SK-N-SH treated with all-trans-retinoic acid at 6 μM for 48 hours (cell line): ENCODE data around the gene APOL3.

Source experiments
- ARNTL ChIP-seq: fragments of 450-650 bp; formaldehyde crosslinking; IDR thresholded peaks from 2 replicates; pipeline ENCODE4 v1.5.0; 2020; ENCODE audit warnings: low read depth, mild to moderate bottlenecking, moderate library complexity, borderline replicate concordance
- OSR1 ChIP-seq: fragments of 250-450 bp; sonication (Bioruptor Pico); IDR thresholded peaks from 2 replicates; pipeline ENCODE4 v1.8.0; 2022; ENCODE audit warnings: moderate library complexity, mild to moderate bottlenecking, inconsistent platforms
- PPARA ChIP-seq: fragments of 250-450 bp; sonication (Bioruptor Pico); IDR thresholded peaks from 2 replicates; pipeline ENCODE4 v1.5.0; 2020; ENCODE audit warnings: mild to moderate bottlenecking, borderline replicate concordance
- RARB ChIP-seq: fragments of 250-450 bp; sonication (Bioruptor Pico); IDR thresholded peaks from 2 replicates; pipeline ENCODE4 v1.8.0; 2021; ENCODE audit warnings: mild to moderate bottlenecking, moderate library complexity
- SNAI2 ChIP-seq: fragments of 250-450 bp; sonication (Bioruptor Pico); IDR thresholded peaks from 2 replicates; pipeline ENCODE4 v1.5.0; 2020; ENCODE audit warnings: mild to moderate bottlenecking, moderate library complexity
- TCF4 ChIP-seq: fragments of 250-450 bp; sonication (Bioruptor Pico); IDR thresholded peaks from 2 replicates; pipeline ENCODE4 v1.8.0; 2021; ENCODE audit warnings: mild to moderate bottlenecking, moderate library complexity, borderline replicate concordance
- ZFP30 ChIP-seq: fragments of 450-650 bp; formaldehyde crosslinking; IDR thresholded peaks from 2 replicates; pipeline ENCODE4 v1.5.0; 2022; ENCODE audit warnings: mild to moderate bottlenecking, moderate library complexity
- ZNF70 ChIP-seq: fragments of 450-650 bp; formaldehyde crosslinking; IDR thresholded peaks from 2 replicates; pipeline ENCODE4 v1.5.0; 2020; ENCODE audit warnings: mild to moderate bottlenecking, moderate library complexity
- ZNF8 ChIP-seq: fragments of 450-650 bp; formaldehyde crosslinking; IDR thresholded peaks from 2 replicates; pipeline ENCODE4 v1.5.0; 2020; ENCODE audit warnings: mild to moderate bottlenecking, moderate library complexity
- TF ChIP-seq, protein P1 (sequence below): fragments of 250-450 bp; sonication (Bioruptor Pico); IDR thresholded peaks from 2 replicates; pipeline ENCODE4 v1.8.0; 2020; ENCODE audit warnings: mild to moderate bottlenecking, moderate library complexity, borderline replicate concordance
- TF ChIP-seq, protein P2 (sequence below): fragments of 250-450 bp; sonication (Bioruptor Pico); IDR thresholded peaks from 2 replicates; pipeline ENCODE4 v1.5.0; 2020; ENCODE audit warnings: mild to moderate bottlenecking, moderate library complexity
- TF ChIP-seq, protein P3 (sequence below): fragments of 250-450 bp; sonication (Bioruptor Pico); IDR thresholded peaks from 2 replicates; pipeline ENCODE4 v1.5.1; 2020; ENCODE audit warnings: low read depth, mild to moderate bottlenecking, moderate library complexity

- TF ChIP-seq ARNTL (no peak), ZNF8 (no peak), RARB (CRISPR knock-in tag) (no peak), SNAI2 (CRISPR knock-in tag) (no peak), ZFP30 (CRISPR knock-in tag) (no peak), ZNF70 (CRISPR knock-in tag) (no peak), PPARA (CRISPR knock-in tag) (no peak), TCF4 (CRISPR knock-in tag) (no peak), OSR1 (no peak)
- TF ChIP-seq, protein P1, sequence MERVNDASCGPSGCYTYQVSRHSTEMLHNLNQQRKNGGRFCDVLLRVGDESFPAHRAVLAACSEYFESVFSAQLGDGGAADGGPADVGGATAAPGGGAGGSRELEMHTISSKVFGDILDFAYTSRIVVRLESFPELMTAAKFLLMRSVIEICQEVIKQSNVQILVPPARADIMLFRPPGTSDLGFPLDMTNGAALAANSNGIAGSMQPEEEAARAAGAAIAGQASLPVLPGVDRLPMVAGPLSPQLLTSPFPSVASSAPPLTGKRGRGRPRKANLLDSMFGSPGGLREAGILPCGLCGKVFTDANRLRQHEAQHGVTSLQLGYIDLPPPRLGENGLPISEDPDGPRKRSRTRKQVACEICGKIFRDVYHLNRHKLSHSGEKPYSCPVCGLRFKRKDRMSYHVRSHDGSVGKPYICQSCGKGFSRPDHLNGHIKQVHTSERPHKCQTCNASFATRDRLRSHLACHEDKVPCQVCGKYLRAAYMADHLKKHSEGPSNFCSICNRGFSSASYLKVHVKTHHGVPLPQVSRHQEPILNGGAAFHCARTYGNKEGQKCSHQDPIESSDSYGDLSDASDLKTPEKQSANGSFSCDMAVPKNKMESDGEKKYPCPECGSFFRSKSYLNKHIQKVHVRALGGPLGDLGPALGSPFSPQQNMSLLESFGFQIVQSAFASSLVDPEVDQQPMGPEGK (CRISPR knock-in tag): no peak
- TF ChIP-seq, protein P2, sequence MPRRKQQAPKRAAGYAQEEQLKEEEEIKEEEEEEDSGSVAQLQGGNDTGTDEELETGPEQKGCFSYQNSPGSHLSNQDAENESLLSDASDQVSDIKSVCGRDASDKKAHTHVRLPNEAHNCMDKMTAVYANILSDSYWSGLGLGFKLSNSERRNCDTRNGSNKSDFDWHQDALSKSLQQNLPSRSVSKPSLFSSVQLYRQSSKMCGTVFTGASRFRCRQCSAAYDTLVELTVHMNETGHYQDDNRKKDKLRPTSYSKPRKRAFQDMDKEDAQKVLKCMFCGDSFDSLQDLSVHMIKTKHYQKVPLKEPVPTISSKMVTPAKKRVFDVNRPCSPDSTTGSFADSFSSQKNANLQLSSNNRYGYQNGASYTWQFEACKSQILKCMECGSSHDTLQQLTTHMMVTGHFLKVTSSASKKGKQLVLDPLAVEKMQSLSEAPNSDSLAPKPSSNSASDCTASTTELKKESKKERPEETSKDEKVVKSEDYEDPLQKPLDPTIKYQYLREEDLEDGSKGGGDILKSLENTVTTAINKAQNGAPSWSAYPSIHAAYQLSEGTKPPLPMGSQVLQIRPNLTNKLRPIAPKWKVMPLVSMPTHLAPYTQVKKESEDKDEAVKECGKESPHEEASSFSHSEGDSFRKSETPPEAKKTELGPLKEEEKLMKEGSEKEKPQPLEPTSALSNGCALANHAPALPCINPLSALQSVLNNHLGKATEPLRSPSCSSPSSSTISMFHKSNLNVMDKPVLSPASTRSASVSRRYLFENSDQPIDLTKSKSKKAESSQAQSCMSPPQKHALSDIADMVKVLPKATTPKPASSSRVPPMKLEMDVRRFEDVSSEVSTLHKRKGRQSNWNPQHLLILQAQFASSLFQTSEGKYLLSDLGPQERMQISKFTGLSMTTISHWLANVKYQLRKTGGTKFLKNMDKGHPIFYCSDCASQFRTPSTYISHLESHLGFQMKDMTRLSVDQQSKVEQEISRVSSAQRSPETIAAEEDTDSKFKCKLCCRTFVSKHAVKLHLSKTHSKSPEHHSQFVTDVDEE (CRISPR knock-in tag): no peak
- TF ChIP-seq, protein P3, sequence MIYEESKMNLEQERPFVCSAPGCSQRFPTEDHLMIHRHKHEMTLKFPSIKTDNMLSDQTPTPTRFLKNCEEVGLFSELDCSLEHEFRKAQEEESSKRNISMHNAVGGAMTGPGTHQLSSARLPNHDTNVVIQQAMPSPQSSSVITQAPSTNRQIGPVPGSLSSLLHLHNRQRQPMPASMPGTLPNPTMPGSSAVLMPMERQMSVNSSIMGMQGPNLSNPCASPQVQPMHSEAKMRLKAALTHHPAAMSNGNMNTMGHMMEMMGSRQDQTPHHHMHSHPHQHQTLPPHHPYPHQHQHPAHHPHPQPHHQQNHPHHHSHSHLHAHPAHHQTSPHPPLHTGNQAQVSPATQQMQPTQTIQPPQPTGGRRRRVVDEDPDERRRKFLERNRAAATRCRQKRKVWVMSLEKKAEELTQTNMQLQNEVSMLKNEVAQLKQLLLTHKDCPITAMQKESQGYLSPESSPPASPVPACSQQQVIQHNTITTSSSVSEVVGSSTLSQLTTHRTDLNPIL (CRISPR knock-in tag): no peak
Observed at GRCh38 chr22:36182857-36183256, 22.3 kb upstream of the APOL3 start.
